SU-DHL-6 (cell line): Measurements from ENCODE around the gene SMARCC2.

ENCODE experiments used
- H2AFZ ChIP-seq: fragments of 200-600 bp; sonication (generic); 2 replicates; pipeline ENCODE4 v1.6.1; 2014; ENCODE audit warnings: low read depth, mild to moderate bottlenecking, moderate library complexity, mixed read lengths, antibody characterized with exemption, low read length; ENCODE audit not compliant: severe bottlenecking
- H3F3A ChIP-seq: fragments of 200-600 bp; shearing (Covaris generic); 2 replicates; pipeline ENCODE4 v1.6.0; 2016; ENCODE audit warnings: antibody characterized with exemption, mild to moderate bottlenecking; ENCODE audit not compliant: insufficient read depth
- H3K27ac ChIP-seq: fragments of 200-600 bp; sonication (generic); 2 replicates; pipeline ENCODE4 v1.5.1; 2016; ENCODE audit warnings: low read depth, mild to moderate bottlenecking, low read length, moderate library complexity, mixed read lengths
- H3K27me3 ChIP-seq: fragments of 200-600 bp; sonication (generic), shearing (Covaris generic); 2 replicates; pipeline ENCODE4 v1.6.0; 2014; ENCODE audit warnings: mild to moderate bottlenecking, low read length
- H3K36me3 ChIP-seq: fragments of 200-600 bp; sonication (generic); 2 replicates; pipeline ENCODE4 v1.6.1; 2014; ENCODE audit warnings: mild to moderate bottlenecking, low read length, mixed read lengths
- H3K4me2 ChIP-seq: fragments of 300-600, 200-600 bp; shearing (Covaris generic), sonication (generic); 2 replicates; pipeline ENCODE4 v1.6.0; 2014; ENCODE audit warnings: low read length, low read depth, mild to moderate bottlenecking; ENCODE audit not compliant: poor library complexity, severe bottlenecking
- H3K4me3 ChIP-seq: fragments of 200-600 bp; sonication (generic); 2 replicates; pipeline ENCODE4 v1.5.1; 2014; ENCODE audit warnings: antibody characterized with exemption, low read length, mild to moderate bottlenecking, mixed read lengths; ENCODE audit not compliant: insufficient read depth, poor library complexity, severe bottlenecking
- H3K79me2 ChIP-seq: fragments of 200-600 bp; sonication (generic); 2 replicates; pipeline ENCODE4 v1.6.1; 2014; ENCODE audit warnings: mild to moderate bottlenecking, low read length, moderate library complexity; ENCODE audit not compliant: insufficient read depth
- H3K9ac ChIP-seq: fragments of 200-600 bp; sonication (generic); 2 replicates; pipeline ENCODE4 v1.7.0; 2014; ENCODE audit warnings: mild to moderate bottlenecking, low read length
- H3K9me2 ChIP-seq: fragments of 200-600 bp; sonication (generic); replicated peaks from 2 replicates; pipeline ENCODE4 v1.6.1; 2014; ENCODE audit warnings: low read length; ENCODE audit not compliant: insufficient read depth
- H3K9me3 ChIP-seq: fragments of 200-600 bp; sonication (generic); 2 replicates; pipeline ENCODE4 v1.6.1; 2014; ENCODE audit warnings: low read length, mixed read lengths; ENCODE audit not compliant: insufficient read depth
- H4K20me1 ChIP-seq: fragments of 200-600 bp; sonication (generic); 2 replicates; pipeline ENCODE4 v1.6.1; 2014; ENCODE audit warnings: low read depth, mild to moderate bottlenecking, antibody characterized with exemption, low read length, moderate library complexity, mixed read lengths
- EZH2phosphoT487 ChIP-seq: fragments of 200-600 bp; sonication (generic), shearing (Covaris generic); conservative IDR thresholded peaks from 2 replicates; pipeline ENCODE4 v1.6.1; 2018; ENCODE audit warnings: mild to moderate bottlenecking, antibody characterized with exemption, low read length, moderate library complexity, mixed read lengths
- TF ChIP-seq, protein P1 (sequence below): fragments of 200-600 bp; sonication (generic); IDR thresholded peaks from one replicate; pipeline ENCODE4 v1.5.1; 2017; ENCODE audit warnings: antibody characterized with exemption, mild to moderate bottlenecking, low read length, moderate library complexity; ENCODE audit not compliant: insufficient read depth, poor library complexity, severe bottlenecking

The SMARCC2 gene

GRCh38 chr12:56141946-56142784 is 47.1 kb downstream of the SMARCC2 start:
- Histone ChIP-seq H3K36me3 (peaks cover 3% of the 10 kb centered on the region; the same call in 1 of the 2 replicates), H3K27me3 (no peaks in the 10 kb centered on the region), H4K20me1 (no peaks in the 10 kb centered on the region), H3K27ac (no peak overlapping the region), H3K9ac (no peak overlapping the region), H2AFZ (no peak overlapping the region), H3K9me2 (no peaks in the 10 kb centered on the region), H3K9me3 (no peaks in the 10 kb centered on the region), H3K4me2 (no peak overlapping the region), H3K4me3 (no peak overlapping the region), H3F3A (0 out of 2 replicates have a peak, but pooled peaks cover 7% of the 10 kb centered on the region), H3K79me2 (no peaks in the 10 kb centered on the region)
- TF ChIP-seq EZH2phosphoT487, result no peak
- TF ChIP-seq, protein P1, sequence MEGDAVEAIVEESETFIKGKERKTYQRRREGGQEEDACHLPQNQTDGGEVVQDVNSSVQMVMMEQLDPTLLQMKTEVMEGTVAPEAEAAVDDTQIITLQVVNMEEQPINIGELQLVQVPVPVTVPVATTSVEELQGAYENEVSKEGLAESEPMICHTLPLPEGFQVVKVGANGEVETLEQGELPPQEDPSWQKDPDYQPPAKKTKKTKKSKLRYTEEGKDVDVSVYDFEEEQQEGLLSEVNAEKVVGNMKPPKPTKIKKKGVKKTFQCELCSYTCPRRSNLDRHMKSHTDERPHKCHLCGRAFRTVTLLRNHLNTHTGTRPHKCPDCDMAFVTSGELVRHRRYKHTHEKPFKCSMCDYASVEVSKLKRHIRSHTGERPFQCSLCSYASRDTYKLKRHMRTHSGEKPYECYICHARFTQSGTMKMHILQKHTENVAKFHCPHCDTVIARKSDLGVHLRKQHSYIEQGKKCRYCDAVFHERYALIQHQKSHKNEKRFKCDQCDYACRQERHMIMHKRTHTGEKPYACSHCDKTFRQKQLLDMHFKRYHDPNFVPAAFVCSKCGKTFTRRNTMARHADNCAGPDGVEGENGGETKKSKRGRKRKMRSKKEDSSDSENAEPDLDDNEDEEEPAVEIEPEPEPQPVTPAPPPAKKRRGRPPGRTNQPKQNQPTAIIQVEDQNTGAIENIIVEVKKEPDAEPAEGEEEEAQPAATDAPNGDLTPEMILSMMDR, result no peak

DNA sequence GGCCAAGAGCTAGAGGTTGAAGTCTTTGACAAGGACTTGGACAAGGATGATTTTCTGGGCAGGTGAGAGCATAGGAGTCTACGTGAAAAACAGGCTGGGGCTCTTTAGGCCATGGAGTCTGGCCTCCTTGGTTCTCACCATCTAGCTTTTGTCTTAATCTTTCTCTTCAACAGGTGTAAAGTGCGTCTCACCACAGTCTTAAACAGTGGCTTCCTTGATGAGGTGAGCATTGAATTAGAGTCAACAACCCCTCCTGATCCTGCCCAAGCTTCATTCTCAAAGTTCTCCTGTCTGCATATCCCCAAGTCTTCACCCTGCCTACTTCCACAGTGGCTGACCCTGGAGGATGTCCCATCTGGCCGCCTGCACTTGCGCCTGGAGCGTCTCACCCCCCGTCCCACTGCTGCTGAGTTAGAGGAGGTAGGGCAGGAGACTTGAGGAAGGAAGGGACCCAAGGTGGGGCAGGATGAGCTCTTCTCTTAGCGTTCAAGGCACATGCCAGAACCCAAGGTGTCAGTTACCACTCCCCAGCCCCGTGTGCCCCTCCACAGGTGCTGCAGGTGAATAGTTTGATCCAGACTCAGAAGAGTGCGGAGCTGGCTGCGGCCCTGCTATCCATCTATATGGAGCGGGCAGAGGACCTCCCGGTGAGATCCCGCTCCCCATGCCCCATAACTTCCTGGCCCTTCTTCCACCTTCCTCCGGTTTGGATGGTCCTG is 51.3 kb downstream of the SMARCC2 start:
- Histone ChIP-seq H3K9me2 (no peaks in the 10 kb centered on the region), H3K4me3 (no peak overlapping the region), H3K27ac (no peak overlapping the region), H3K4me2 (no peak overlapping the region), H3K79me2 (no peaks in the 10 kb centered on the region), H2AFZ (no peak overlapping the region), H3K9me3 (no peaks in the 10 kb centered on the region), H4K20me1 (no peaks in the 10 kb centered on the region), H3F3A (no peaks in the 10 kb centered on the region), H3K27me3 (no peaks in the 10 kb centered on the region), H3K36me3 (peaks cover 3% of the 10 kb centered on the region; the same call in 1 of the 2 replicates), H3K9ac (no peak overlapping the region)
- no peak for TF ChIP-seq EZH2phosphoT487
- TF ChIP-seq, protein P1, result no peak

DNA sequence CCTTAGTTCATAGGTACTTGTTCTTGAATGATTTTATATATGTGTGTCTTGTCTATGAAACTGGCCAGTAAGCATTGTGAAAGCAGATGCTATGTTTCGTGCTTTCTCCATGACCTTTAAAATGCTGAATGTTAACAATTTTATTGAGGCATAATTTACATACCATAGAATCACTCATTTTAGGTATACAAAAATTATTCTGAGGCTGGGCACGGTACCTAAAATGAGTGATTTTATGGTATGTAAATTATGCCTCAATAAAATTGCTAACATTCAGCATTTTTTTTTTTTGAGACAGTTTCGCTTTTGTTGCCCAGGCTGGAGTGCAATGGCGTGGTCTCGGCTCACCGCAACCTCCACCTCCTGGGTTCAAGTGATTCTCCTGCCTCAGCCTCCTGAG is 54.4 kb downstream of the SMARCC2 start:
- H4K20me1 ChIP-seq, result no peaks in the 10 kb centered on the region
- no peaks in the 10 kb centered on the region for H3K79me2 ChIP-seq
- H3K4me2 ChIP-seq, result no peak overlapping the region
- TF ChIP-seq, protein P1, result no peak
- no peak for TF ChIP-seq EZH2phosphoT487
- no peak overlapping the region for H2AFZ ChIP-seq
- no peak overlapping the region for H3K9ac ChIP-seq
- H3F3A ChIP-seq, result no peaks in the 10 kb centered on the region
- no peaks in the 10 kb centered on the region for H3K9me3 ChIP-seq
- no peaks in the 10 kb centered on the region for H3K9me2 ChIP-seq
- H3K27me3 ChIP-seq, result no peaks in the 10 kb centered on the region
- no peak overlapping the region for H3K27ac ChIP-seq
- no peak overlapping the region for H3K4me3 ChIP-seq
- H3K36me3 ChIP-seq, result no peaks in the 10 kb centered on the region
